ENCODE results near the gene ZBTB1.
A peak's percentile ranks its signal among the peaks of the same experiment; 100 is the strongest.
"Not testable (repeated sequence)": the region's sequence is repeated elsewhere in the genome, so short reads cannot be mapped to it uniquely, and the experiment has no call there.

The ZBTB1 gene

DNA sequence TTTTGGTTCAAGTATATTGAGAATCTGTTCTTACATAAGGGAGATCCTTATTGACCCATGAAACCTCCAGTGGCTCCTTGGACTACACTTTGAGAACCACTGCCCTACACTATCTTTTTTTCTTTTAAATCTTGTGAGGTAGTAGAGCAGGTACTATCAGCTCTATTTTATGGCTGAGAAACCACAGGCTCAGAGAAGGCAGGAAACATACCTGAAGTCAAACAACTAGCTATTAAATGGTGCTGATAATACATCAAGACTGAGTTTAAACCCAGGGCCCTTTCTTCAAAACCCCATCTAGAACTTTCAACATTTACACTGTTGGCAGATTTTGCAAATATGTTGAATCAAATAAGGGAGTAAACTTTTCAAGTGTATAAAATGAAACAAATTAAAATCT, 7.8 kb upstream of the ZBTB1 start:
- no peak for DNase-seq (ENCODE audit: low read depth in 1 of 2, low spot score in 1 of 2)

DNA sequence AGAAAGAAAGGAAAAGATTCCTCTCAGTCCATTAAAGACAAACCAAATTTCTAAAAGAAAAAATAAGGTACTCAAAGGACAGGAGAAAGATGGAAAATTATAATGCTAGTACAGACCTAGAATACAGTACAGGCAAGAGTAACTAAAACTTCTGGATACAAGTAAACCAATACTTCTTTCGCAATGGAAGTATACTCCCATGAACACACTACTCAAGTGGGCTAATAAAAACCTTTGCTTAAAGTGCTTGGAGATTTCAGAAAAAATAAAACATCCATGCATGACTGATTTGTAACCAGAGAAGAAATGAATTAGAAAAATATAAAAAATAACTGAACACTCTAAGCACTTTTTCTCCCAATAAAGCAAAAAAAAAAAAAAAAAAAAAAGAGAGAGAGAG, 4.5 kb upstream of the ZBTB1 start:
- no peak for DNase-seq (ENCODE audit: low read depth in 1 of 2, low spot score in 1 of 2)

DNA sequence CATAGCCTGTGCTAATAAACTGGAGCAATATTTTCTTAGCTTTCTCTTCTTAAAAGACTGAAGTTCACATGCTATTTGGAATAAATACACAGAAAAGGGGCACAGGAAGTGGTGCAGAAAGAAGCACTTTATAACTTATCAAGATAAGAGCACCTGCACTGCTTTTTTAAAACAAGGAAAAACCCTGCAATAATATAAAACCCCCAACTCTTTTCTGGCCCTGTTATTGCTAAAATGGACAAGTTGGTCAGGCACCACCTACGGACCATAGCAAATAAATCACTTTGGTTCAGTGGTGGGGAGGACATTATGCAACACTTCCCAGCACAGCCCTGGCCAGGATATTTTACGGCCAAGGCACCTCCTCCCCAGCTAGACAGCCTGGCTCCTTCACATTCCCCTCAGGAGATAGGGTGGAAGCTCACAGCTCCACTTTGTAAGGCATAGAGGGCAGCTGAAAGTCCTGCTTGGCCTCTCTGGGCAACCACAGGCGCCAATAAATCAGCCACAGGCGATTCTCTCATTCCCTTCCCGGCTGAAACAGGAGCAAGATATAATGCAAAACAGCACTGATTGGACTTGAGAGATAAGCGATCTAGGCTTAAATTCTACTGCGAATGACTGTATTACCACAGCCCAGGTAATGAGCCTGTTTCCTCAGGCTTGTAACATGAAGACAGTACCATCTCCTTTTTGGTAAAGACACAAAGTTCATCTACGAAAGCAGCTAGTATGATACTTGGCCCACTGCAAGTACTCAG, 3.0 kb upstream of the ZBTB1 start:
- no peak for DNase-seq (ENCODE audit: low read depth in 1 of 2, low spot score in 1 of 2)

DNA sequence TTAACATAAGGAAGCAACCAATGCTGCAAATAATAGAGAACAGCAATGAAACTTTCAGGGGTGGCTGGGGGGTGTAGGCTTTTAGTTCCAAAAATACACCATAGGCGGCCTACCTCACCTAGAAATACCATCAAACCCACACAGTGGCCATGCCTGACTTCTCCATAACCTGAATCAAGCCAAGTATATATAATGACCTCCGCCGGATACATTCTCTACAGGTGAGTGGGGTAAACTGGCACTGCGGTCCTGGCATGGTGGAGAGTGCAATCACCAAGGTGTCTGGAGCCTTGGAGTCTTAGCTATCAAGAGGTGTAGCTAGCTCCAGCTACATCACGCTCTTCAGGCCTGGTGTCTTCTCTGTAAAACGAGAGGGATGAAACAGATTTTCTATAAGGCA, 2.1 kb upstream of the ZBTB1 start:
- DNase-seq (ENCODE audit: low read depth in 1 of 2, low spot score in 1 of 2) = no peak

- no peak for DNase-seq (ENCODE audit: low read depth in 1 of 2, low spot score in 1 of 2)
Measured at GRCh38 chr14:64502887-64503433, 1.6 kb upstream of the ZBTB1 start.

GRCh38 chr14:64503434-64504309, 898 bp upstream of the ZBTB1 start, which contains the start of gene ZBTB25:
ZBTB25 (minus strand) TSS chr14:64503838; CDS start chr14:64490533, 13,305 bp downstream.
- peak; percentile 81 to 93 for DNase-seq (ENCODE audit: low read depth in 1 of 2, low spot score in 1 of 2)

DNA sequence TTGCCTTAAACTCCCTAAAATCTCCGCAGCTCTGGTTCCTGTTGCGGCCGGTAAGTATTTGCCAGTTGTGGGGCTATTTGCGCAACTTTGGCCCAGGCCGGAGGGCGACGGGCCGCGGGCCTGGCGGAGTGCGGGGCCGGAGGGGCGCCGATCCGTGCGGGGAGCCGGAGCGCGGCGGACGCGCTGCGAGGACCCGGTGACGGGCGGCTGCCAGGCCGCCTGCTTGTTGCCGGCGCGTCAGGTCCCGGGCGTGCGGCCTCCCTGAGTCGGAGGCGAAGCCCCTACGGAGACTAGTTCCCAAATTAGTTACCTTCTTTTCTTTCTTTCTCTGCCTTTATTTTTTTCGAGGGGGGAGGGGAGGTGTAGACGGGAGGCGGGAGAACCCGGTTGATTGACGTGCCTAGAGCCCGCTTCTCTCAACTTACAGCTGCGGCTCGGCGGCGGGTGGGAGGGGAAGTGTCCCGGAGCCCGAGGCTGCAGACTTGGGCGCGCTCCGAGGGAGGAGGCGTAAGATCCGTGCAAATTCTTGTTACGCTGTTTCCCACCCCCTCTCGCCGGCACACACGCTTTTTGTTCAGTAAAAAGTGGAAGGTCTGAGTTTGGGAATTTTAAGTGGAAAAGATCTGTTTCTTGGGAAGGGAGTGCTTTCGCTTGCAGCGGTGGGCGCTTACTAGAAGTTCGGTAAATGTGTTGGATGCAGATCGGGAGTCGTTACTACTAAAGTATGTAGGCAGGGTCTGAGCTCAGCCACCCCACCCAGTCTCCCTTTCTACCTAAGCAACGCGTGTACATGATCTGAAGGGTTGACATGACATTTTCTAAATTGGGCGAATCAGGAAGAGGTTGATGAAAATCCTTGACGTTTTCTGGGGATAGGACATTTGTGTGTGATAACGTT, 576 bp downstream of the ZBTB1 start:
- peak; percentile 54 to 83 for DNase-seq (ENCODE audit: low read depth in 1 of 2, low spot score in 1 of 2)

- no peak for DNase-seq (ENCODE audit: low read depth in 1 of 2, low spot score in 1 of 2)
Measured at GRCh38 chr14:64506721-64507120, 2.2 kb downstream of the ZBTB1 start.

GRCh38 chr14:64507376-64508156, 3.0 kb downstream of the ZBTB1 start:
- DNase-seq (ENCODE audit: low read depth in 1 of 2, low spot score in 1 of 2) = peak in 1 of 2 donors; percentile 26

DNA sequence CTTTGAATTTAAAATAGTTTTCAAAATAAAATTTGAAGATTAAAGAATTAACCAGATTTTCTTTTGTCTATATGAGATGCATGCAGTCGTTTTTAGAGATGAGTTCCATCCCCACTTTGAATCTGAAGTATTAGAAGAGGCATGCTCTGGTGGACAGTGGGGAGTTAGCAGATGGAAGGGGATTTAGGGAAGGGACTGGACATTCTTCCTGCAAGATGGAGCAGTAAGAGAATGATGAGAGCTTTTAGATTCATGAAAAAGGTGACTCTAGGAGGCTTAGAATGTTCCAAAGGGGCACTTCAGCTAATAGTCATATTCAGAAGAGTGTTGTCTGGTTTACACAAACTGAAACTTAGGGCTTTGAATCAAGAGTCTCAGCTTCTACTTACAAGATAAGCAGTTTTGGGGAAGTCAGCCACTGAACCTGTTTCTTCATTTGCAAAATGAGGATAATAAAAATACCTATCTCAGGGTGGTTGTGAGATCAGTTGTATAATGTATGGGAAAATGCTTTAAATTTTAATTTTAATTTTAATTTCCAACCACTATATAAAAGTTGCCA, 3.7 kb downstream of the ZBTB1 start:
- no peak for DNase-seq (ENCODE audit: low read depth in 1 of 2, low spot score in 1 of 2)

DNA sequence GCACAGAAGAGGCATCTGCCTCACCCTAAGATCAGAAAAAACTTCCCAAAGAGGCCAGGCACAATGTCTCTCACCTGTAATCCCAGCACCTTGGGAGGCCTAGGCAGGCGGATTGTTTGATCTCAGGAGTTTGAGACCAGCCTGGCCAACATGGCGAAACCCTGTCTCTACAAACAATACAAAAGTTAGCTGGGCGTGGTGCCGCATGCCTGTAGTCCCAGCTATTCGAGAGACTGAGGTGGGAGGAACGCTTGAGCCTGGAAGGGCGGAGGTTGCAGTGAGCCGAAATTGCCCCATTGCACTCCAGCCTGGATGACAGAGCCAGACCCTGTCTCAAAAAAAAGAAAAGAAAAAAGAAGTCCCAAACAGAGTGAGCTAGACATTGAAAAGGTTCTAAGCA, 4.5 kb downstream of the ZBTB1 start:
- DNase-seq (ENCODE audit: low read depth in 1 of 2, low spot score in 1 of 2) = no peak

GRCh38 chr14:64510825-64511671, 6.5 kb downstream of the ZBTB1 start:
- peak in 1 of 2 donors; percentile 69 for DNase-seq (ENCODE audit: low read depth in 1 of 2, low spot score in 1 of 2)

DNA sequence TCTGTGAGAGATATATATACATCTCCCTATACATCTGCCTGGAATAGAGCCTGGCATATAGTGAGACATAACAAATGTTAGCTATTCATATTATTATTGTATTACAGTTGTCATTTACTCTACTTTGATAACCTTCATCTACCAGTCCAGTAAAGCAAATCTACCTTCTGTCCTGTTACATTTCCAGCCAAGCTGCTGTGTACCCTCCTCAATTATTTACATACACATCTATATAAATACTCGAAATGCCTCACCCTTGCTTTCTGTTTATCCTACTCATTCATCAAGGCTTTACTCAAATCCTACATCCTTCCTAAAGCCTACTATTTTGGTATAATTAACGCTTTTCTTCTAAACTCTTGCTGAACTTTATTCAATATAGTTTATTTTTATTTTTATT, 8.7 kb downstream of the ZBTB1 start:
- DNase-seq (ENCODE audit: low read depth in 1 of 2, low spot score in 1 of 2) = no peak

- DNase-seq (ENCODE audit: low read depth in 1 of 2, low spot score in 1 of 2) = no peak
Measured at GRCh38 chr14:64515053-64515452, 10.5 kb downstream of the ZBTB1 start.

DNA sequence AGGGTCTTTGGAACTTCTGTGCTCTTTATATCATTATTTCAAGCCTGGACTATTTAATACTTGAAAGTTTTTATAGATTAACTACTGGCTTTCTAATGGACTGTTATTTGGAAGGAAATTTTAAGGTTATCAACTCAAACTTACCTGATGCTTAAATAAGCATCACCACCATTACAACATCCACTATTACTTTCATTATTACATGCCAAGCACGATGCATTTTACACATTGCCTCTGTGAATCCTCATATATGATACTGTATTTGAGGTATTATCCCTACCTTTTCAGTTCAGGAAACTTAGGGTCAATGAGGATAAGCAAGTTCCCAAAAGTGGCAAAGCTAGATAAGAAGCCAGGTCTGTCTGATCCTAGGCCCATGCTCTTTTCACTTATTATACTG, 12.4 kb downstream of the ZBTB1 start:
- no peak for DNase-seq (ENCODE audit: low read depth in 1 of 2, low spot score in 1 of 2)

- DNase-seq (ENCODE audit: low read depth in 1 of 2, low spot score in 1 of 2) = not testable (repeated sequence)
Measured at GRCh38 chr14:64517667-64518066, 13.1 kb downstream of the ZBTB1 start.

GRCh38 chr14:64518229-64518628, 13.7 kb downstream of the ZBTB1 start:
- no peak for DNase-seq (ENCODE audit: low read depth in 1 of 2, low spot score in 1 of 2)

DNA sequence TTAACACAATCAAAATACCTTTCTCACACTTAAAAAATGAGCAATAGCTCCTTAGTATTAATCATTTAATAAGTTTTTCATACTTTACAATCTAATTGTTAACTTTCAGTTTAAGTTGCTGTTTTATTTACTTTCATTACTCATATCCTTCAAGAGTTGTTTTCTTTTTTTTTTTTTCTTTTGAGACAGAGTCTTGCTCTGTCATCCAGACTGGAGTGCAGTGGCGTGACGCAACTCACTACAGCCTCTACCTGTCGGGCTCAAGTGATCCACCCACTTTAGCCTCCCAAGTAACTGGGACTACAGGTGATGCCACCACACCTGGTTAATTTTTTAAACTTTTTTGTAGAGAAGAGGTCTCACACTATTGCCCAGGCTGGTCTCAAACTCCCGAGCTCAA, 16.1 kb downstream of the ZBTB1 start:
- DNase-seq (ENCODE audit: low read depth in 1 of 2, low spot score in 1 of 2) = no peak
